ENCODE measurements around the gene TPPP. TPM values are rescaled to one million over a fixed set of nuclear protein-coding genes. Genes with fewer than 3 reads are reported as not detected.

TPPP gene
- total and polyA plus RNA-seq, 4 donors: 3.7 to 24.1 (median 5.8) TPM

DNA sequence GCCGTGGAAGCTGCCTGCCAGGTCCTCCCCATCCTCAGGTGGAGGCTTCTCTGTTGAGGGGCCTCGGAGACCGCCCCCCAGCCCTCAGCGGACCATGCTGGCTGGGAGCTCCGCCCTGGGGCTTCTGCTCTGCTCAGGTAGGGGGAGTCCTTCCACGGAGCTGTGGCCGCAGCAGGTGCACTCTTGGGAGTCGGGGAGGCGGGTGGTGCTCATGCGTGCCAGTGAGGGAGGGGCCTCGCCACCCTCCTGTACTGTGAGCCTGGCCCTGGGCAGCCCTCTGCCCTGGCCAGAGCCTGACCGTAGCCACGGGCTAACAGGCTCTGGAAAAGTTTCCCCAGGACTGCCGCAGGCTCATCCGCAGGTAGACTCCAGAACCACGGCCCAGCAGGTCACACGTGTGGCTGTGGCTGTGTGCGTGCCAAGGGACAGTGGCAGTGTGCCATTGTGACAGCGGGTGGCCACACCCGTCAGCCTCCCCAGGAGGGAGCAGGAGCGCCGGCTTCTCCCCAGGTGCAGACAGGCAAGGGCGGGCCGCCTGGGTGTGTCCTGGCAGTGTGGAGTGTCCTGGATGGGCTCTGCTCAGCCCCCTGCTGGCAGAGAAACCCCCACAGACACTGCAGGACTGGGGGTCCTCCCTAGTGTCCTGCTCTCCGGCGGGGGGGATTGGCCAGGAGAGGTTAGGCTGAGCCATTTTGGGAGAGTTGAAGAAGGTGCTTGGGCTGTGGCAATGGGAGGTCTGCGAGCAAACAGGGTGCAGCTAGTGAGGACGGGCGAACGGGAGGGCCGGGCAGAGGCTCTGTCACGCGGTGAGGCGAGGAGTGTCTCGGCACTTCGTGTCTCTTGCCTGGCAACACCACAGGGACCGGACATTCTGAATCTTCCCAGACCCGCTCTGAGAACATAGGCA lies 29.5 kb downstream of the TPPP start:
- no peaks in the 10 kb centered on the region for H3K4me1 ChIP-seq (ENCODE audit: control insufficient read depth in 5 of 5, insufficient read depth in 5 of 5, low read length in 5 of 5)
- TF ChIP-seq, protein P1, sequence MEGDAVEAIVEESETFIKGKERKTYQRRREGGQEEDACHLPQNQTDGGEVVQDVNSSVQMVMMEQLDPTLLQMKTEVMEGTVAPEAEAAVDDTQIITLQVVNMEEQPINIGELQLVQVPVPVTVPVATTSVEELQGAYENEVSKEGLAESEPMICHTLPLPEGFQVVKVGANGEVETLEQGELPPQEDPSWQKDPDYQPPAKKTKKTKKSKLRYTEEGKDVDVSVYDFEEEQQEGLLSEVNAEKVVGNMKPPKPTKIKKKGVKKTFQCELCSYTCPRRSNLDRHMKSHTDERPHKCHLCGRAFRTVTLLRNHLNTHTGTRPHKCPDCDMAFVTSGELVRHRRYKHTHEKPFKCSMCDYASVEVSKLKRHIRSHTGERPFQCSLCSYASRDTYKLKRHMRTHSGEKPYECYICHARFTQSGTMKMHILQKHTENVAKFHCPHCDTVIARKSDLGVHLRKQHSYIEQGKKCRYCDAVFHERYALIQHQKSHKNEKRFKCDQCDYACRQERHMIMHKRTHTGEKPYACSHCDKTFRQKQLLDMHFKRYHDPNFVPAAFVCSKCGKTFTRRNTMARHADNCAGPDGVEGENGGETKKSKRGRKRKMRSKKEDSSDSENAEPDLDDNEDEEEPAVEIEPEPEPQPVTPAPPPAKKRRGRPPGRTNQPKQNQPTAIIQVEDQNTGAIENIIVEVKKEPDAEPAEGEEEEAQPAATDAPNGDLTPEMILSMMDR (IDR thresholded peaks at IDR 0.05; ENCODE audit: control extremely low read depth, extremely low read depth): no peak
- no peak for DNase-seq
- H3K27me3 ChIP-seq (ENCODE audit: control insufficient read depth in 3 of 3, insufficient read depth in 3 of 3, low read length in 2 of 3): no peaks in the 10 kb centered on the region
- H3K36me3 ChIP-seq (ENCODE audit: control insufficient read depth in 4 of 4, insufficient read depth in 4 of 4, low read length in 4 of 4): peaks cover 0 to 55% (median 26%) of the 10 kb centered on the region in 4 donors
- H3K4me3 ChIP-seq: no peak overlapping the region
- no peak for ATAC-seq (ENCODE audit: insufficient read depth, low FRiP score)
- no peak overlapping the region for H3K9ac ChIP-seq (ENCODE audit: insufficient read depth in 1 of 2, low read length in 2 of 2)
- WGBS, 2 donors: 95 to 96% methylated on average over 37 to 38 of the region's 38 CpGs
- no peak overlapping the region for H3K27ac ChIP-seq (ENCODE audit: low read depth in 1 of 2, low read length in 1 of 2)
- peaks cover 0 to 2% (median 0%) of the 10 kb centered on the region in 4 donors for H3K9me3 ChIP-seq (ENCODE audit: control insufficient read depth in 4 of 4, insufficient read depth in 3 of 4, low read length in 3 of 4)

DNA sequence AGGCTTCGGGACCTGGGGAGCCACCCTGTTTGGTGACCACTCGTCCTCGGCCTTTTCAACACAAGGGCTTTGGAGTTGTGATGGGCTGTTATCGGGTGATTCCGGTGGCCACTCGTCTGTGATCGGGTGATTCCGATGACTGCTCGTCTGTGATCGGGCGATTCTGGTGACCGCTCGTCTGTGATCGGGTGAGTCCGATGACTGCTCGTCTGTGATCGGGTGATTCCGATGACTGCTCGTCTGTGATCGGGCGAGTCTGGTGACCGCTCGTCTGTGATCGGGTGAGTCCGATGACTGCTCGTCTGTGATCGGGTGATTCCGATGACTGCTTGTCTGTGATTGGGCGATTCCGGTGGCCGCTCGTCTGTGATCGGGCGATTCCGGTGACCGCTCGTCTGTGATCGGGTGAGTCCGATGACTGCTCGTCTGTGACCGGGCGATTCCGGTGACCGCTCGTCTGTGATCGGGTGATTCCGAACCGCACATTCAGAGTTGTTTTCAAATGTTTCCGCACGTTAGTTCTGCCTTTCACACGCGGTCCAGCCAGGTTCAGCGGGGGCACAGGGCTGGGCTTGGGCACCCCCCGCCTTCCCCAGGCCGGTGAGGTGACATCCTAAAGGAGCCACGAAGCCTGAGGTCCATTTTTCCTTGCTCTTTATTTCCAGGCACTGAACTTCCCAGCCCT lies 30.3 kb downstream of the TPPP start:
- no peak for DNase-seq
- TF ChIP-seq, protein P1 (IDR thresholded peaks at IDR 0.05; ENCODE audit: control extremely low read depth, extremely low read depth): no peak
- no peak for ATAC-seq (ENCODE audit: insufficient read depth, low FRiP score)
- Histone ChIP-seq H3K36me3 (ENCODE audit: control insufficient read depth in 4 of 4, insufficient read depth in 4 of 4, low read length in 4 of 4) (peaks cover 0 to 59% (median 26%) of the 10 kb centered on the region in 4 donors), H3K4me3 (no peak overlapping the region), H3K27ac (ENCODE audit: low read depth in 1 of 2, low read length in 1 of 2) (no peak overlapping the region), H3K9ac (ENCODE audit: insufficient read depth in 1 of 2, low read length in 2 of 2) (no peak overlapping the region), H3K4me1 (ENCODE audit: control insufficient read depth in 5 of 5, insufficient read depth in 5 of 5, low read length in 5 of 5) (no peaks in the 10 kb centered on the region), H3K27me3 (ENCODE audit: control insufficient read depth in 3 of 3, insufficient read depth in 3 of 3, low read length in 2 of 3) (no peaks in the 10 kb centered on the region), H3K9me3 (ENCODE audit: control insufficient read depth in 4 of 4, insufficient read depth in 3 of 4, low read length in 3 of 4) (peaks cover 0 to 6% (median under 1%) of the 10 kb centered on the region in 4 donors)
- WGBS, 2 donors: 94 to 98% methylated on average over 56 of the region's 56 CpGs

DNA sequence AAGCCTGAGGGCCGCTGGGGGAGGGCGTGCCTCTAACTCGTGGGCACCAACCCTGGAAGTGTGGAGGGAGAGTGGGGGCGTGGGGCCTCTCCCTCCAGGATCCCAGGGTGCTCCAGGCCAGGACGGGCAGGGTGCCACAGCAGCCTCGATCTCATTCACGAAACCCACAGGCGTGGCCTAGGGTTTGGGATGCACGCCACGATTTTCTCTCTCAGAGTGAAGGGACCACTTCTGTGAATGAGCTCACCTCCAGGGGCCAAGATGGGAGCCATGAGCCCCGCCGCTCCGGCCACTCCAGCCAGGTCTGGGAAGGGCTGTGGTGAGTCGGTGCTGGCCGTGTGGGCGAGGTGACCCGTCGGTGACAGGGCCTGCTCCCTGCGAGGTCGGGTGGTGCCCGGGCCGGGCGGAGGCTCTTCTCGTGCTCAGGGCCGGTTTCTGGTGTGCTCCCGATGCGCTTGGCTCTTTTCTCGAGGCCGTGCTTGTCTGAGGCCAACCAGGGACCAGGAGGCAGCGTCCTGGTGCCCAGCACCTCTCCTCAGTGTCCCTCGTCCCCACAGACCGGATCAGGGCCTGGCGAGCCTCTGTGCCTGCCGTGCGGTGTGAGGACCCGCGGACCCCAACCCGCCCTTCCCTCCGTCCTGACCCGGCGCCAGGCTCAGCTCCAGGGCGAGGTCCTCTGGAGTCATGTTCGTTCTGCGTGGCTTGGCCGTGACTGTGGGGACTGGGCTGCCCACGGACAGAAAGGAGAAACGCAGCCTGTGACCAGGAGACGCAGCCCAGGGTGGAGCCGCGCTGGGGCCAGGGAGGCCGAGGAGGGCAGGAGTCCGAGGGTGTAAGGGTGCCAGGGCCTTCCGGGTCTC lies 31.0 kb downstream of the TPPP start:
- ATAC-seq (ENCODE audit: insufficient read depth, low FRiP score): no peak
- 97% methylated on average over 48 to 53 of the region's 53 CpGs for WGBS, 2 donors
- Histone ChIP-seq H3K9ac (ENCODE audit: insufficient read depth in 1 of 2, low read length in 2 of 2) (no peak overlapping the region), H3K9me3 (ENCODE audit: control insufficient read depth in 4 of 4, insufficient read depth in 3 of 4, low read length in 3 of 4) (peaks cover 0 to 8% (median 5%) of the 10 kb centered on the region in 4 donors), H3K36me3 (ENCODE audit: control insufficient read depth in 4 of 4, insufficient read depth in 4 of 4, low read length in 4 of 4) (peaks cover 0 to 64% (median 31%) of the 10 kb centered on the region in 4 donors), H3K27ac (ENCODE audit: low read depth in 1 of 2, low read length in 1 of 2) (no peak overlapping the region), H3K4me1 (ENCODE audit: control insufficient read depth in 5 of 5, insufficient read depth in 5 of 5, low read length in 5 of 5) (no peaks in the 10 kb centered on the region), H3K4me3 (no peak overlapping the region), H3K27me3 (ENCODE audit: control insufficient read depth in 3 of 3, insufficient read depth in 3 of 3, low read length in 2 of 3) (no peaks in the 10 kb centered on the region)
- DNase-seq: no peak
- TF ChIP-seq, protein P1 (IDR thresholded peaks at IDR 0.05; ENCODE audit: control extremely low read depth, extremely low read depth): no peak

Data from lung (tissue), 12 donors.